Glomerular visceral epithelial cell (primary cell): ENCODE results near the gene PDE2A.

Source experiments
- DNase-seq: peaks from one replicate; pipeline ENCODE4 v3.0.0-alpha.2; 2016; ENCODE audit errors: extremely low spot score

PDE2A gene

DNA sequence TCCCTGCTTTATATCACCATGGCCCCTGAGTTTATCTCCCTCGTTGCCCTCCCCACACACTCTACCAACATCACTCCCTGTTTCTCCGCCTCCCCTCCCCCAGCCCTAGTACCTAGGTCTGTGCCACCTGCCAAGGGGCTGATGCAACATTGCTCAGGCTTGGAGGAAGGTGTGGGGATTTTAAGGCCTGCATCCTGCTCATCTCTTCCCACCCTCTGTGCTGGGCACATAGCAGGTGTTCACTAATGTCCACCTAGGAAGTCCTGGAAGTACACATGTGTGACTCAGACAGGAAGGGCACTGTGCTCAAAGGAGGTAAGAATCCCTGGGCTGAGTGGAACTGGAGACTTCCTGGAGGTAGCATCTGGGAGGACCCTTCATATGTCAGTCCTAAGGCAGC lies 37.0 kb downstream of the PDE2A start:
- no peak for DNase-seq

DNA sequence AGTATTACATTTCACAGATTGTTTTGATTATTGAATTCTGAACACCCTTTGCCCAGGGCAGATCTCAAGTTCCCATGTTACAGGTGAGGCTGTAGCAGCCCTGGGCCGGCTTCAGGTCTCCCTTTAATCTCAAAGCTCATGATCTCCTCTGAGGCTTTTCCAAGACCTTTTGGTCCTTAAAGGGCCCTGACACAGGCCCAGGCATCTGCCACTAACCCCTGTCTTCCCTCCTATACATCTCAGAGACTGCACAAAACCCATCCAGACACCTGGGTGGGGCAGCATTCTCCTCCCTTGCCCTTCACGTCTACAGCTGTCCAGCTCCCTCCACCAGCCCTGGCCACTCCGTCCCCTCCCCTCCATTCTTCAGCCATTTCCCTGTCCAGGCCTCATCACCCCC lies 37.8 kb downstream of the PDE2A start:
- no peak for DNase-seq

DNA sequence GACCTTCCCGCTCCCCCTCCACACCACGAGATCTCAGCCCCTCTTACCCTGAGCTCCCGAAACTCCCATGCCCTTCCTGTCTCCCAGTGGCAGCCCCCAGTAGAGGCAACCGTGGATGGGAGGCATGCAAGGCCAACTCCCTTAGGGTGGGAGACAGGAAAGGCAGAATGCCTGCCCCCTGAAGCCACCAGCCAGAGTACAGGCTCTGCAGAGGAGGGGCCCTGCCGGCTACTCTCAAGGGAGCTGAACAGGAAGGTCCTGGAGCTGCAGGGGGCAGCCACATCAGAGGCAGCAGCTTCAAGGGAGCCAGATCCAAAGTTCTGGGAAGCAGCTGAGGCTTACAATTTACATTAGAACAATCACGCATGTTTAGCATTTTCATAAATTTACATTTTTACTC lies 38.3 kb downstream of the PDE2A start:
- no peak for DNase-seq

DNA sequence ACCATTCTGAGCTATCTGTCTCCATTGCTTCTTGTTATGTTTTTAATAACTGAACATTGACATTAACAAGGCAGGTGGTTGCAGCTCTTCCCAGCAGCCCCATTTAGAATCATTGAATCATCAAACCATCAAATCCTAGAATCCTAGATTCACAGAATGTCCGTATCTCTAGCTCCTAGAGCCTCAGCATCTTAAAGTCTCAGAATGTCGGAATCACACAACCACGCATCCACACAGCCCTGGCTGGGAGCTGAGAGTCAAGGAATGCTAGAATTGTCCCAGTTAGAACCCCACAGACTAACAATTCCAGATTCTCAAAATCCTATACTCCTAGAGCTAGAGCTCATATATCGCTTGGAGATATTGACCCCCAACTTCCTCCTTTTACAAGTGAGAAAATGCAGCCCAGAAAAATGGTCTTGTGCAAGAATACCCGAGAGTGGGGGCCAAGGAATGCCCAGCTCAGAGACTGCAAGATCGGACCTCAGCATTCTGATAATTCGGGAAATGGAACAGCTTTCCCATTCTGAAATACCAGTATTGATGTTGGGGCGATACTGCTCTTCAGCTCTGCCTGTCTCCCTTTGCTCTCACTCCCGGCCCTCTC lies 38.8 kb downstream of the PDE2A start:
- DNase-seq: no peak

DNA sequence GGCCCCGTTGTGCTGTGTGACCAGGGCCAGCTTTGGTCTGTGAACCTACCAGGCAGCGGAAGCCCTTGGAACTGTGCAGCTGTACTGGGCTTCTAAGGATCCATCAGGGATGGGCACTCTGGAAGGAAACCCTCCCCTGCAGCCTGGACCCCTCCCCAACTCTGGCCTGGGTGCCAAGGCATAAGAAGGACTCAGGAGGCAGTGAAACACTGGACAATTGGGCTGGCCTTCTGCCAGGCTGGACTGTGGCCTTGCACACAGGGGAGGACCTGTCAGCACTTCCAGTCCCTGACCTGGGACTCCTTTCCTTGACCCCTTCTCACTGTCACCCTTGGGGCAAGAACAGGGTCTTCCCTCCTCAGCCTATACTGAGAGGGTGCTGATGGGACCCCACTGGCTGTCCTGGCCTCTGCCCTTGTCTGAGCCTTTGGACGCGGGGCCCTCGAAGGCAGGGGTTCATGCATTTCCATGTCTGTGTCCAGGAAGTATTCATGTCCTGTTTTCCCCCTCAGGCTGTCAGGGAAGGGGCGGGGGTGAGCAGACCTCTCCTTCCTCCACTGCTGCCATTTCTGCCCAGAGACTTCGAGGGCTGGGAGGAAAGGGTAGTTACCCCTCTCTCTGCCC lies 39.6 kb downstream of the PDE2A start:
- no peak for DNase-seq

DNA sequence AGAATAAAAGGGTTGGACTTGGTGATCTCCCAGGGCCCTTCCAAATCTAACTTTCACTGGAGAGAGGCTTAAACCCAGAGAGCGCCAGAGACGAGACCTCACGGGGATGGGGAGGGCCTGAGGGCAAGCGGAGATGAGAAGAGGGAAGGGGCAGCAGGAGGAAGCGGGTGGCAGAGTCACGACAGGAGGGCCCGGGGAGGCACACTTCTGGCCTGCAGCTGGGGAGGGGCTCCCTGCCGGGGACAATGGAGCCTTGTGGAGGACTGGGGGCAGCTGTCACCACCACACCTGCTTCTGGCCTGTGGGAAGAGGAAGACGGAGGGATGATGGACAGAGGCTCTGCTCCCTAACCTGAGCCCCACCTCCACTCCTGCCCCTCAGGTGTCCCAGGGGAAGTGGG lies 40.2 kb downstream of the PDE2A start:
- no peak for DNase-seq

DNA sequence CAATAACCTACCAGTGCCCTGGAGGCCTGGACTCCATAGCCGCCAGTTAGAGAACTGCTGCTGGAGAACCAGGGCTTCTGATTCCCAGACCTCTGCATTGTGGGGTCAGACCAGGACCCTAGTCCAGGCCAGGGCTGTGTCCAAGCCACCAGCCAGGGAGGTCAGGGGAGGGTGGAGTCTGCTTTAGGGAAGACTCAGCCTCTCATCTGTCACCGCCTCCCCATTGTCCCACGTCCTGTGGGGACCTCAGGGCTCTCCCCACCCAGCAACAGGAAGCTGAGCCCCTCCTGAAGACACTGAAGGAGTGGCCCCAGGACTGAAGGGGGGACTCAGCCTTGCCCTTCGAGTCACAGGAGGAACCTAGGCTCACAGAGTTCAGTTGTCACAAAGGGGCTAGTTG lies 41.2 kb downstream of the PDE2A start:
- no peak for DNase-seq

DNA sequence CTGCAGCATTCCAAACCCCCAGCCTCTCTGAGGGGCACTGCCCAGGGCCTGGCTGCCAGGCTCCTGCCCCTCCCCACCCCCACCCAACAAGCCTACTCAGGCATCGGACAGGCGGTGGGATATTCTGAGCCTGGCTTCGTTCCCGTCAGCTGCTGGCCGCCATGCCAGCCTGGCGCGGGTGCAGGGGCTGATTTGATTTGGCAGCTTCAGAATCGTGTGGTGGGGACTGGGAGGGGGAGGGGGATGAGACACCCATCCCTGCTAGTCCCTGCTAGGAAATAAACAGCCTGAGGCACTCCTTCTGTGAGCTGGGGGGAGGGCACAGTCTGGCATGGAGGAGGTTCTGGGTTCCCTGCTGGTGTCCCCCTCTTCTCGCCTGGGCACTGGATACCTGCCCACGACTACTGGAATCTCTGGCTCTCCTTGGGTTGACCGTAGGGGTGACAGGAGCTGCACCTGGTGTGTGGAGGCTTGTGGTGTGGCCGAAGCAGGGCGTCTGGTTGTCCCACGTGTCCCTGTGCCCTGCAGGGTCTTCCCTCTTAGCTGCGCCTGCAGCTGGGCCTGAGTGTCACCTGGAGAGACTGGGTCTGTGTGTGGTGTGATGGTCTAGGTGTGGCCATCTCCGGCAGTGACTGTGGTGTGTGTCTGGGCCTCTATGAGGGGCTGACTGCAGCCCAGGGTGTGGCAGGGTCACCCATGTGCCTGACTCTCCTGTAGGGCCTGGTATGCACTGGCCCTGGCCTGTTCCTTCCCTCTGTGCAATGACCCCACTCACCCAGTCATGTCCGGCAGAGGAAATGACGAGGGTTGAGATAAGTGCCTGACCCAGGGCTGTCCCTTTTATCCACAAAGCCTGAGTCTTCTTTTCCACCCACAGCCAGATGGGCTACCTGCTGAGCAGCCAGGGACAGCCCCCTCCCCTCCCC lies 42.2 kb downstream of the PDE2A start:
- no peak for DNase-seq

DNA sequence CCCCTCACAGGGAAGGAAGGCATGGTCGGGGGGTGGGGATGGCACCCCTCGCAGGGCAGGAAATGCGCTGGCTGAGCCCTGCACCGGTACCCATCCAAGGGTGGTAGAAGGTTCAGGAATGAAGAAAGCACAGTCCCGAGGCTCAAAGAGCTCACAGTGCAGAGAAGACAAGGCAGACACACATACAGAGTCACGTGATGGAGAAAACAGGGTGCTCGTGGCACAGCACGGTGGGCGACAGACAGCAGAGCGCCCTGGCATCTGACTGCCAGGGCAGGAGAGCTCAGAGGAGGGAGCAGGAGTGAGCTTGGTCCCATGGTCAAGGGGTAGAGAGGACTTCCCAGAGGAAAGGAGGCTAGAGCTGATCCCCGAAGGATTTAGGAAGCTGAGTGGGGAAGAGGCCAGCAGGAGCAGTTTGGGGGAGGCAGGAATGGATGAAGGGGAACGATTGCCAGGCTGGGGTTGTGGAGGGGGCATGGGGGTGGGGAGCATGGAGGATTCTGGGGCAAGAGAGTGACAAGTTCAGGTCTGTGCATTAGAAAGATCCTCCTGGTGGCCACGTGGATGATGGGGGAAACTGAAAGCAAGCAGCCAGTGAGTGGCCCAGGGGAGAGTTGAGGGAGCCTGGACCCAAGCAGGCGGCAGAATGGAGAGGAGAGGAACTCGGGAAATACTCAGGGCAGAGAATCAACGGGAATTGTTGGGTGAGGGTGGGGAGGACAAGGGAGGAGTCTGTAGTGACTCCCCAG lies 43.9 kb downstream of the PDE2A start:
- no peak for DNase-seq

DNA sequence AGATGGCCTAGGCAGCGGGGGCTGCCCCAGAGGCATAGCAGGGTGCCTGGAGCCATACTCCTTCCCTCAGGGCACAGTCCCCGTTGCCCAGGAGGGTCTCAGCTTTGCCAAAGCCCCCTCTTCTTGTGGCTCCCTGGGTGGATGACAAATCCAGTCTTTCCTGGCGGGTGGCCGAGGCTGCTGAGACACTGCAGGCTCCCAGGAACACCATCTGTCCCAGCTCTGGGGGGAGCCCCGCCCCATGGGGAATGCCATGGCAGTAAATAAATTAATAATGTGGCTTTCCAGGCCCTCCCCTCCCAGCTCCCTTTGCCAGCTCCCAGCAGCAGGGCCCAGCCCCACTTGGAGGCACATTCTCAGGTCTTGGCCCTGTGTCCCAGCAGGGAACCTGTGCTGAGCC lies 45.0 kb downstream of the PDE2A start:
- no peak for DNase-seq

DNA sequence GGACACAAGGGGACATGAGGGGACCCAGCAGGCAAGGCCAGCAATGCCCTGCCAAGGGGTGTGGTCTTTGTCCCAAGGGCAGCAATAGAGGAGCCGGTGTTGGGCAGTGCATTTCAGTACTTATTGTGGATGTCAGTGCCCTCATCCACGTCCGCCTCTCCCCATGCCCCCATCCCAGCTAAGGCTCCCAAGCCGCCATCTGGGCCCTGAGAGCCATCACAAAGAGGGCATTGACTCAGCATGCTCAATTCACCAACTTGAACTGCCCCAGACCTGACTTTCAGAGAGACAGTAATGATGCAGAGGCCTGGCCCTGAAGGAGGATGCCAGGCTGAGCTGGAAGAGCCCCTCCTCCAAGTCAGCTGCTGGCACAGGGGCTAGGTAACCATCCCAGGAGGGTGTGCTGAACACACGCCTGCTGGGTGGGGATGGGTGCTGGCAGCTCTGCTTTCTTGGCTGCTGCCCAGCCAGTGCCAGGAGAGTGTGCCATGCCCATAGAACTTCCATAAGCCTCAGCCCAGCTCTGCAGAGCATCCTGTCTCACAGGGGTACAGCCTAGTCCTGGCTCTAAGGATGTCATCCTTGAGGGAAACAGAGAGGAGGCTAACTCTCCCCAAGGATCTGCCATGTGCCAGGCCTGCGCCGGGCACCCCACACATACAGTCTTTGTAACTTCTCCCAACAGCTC lies 46.5 kb downstream of the PDE2A start:
- no peak for DNase-seq

DNA sequence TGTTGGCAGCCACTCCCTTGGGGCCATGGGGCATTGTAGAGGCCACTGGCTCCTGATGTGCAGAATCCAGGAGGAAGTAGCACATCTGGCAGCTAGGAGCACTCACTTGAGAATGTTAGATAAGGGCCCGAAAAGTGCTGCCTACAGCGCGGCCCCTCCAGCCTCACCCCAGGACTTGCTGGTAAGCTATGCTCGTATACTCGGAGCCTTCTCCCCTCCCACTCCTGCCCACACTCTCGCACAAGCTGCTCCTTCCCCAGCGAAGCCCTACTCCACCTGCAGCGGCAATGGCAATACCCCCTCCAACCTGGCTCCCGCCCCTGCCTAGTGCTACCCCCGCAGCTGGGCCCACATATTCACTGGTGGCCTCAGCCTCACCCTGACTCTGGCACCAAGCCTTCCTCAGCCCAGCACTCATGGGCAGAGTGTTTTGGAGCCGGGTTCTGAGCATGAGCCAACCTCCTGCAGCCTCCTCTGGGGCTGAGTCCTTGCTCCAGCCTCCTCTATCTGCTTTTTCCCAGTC lies 47.7 kb downstream of the PDE2A start:
- DNase-seq: no peak

DNA sequence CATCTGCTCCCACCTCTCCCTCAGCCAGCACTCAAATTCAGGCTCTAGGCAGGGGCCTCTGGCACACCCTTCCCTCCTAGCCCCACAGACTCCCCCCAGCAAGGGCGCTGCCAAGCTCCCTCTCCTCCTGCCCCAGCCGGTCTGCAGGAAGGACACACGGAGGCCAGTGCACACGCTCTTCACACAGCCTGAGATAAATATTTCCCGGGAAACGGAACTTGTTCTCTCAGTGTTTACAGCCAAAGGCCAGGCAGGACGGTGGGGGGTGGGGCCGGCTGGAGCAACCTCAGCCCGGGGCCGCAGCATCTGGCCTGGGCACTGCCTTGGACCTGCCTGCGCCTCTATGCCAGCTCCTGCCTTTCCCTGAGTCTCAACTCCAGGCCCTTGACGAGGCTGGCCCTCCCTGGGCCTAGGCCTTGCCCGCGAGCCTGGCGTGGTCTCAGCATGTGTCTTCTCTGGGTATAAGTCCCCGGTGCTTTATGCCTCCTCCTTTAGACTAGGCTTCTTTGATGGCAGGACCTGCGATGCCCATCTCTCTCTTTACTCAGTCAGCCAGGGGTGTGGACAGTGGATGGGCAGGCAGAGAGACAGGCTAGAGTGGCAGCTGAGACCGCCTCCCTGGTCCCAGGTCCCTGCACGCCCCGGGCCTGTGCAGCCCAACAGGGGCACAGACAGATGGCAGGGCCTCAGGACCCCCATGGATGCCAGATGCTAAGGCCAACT lies 48.4 kb downstream of the PDE2A start:
- DNase-seq: no peak

DNA sequence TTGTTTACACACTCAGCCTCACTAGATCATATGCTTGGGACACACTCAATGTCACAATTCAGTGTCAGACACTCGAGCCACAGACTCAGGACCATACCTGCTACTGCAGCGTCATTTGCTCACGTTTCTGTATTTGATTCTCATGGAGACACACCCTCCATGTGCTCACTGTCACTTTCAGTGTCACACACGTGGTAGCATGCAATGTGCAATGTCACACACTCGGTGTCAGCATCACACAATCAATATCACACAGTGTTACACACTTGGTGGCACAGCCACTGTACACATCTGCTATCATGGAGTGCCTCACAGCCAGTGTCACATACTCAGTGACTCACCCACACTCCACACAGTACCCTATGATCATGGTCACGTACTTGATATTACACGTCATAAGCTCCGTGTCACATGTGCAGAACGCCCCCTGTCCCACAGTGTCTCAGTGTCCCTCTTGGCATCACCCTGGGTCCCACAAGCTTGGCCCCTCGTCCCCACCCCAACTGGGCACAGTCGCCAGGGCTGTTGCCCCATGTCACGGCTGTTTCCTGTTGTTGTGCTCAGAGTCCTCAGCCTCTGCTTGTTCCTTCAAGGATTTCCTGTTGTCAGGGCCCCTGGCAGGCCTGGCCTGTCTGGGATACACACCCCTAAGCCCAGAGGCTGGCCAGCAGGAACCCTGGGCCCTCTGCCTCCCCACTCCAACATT lies 49.6 kb downstream of the PDE2A start:
- DNase-seq: no peak

DNA sequence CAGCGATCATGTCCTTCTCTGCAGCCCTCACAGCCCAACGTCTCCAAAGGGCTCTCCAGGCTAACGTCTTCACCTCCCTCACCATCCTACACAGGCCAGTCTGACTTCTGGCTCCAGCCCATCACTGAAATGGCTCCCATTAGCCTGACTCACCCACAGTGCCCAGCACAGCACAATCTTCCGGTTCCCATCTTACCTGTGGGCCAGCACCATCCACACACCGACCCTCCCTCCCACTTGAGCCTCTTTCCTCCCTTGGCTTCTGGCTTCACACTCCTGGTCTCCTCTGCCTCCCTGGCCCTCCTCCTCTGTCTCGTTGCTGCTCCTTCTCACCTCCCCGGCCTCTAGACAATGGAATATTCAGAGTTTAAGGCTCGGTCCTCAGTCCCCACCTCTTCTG lies 51.2 kb downstream of the PDE2A start:
- no peak for DNase-seq

DNA sequence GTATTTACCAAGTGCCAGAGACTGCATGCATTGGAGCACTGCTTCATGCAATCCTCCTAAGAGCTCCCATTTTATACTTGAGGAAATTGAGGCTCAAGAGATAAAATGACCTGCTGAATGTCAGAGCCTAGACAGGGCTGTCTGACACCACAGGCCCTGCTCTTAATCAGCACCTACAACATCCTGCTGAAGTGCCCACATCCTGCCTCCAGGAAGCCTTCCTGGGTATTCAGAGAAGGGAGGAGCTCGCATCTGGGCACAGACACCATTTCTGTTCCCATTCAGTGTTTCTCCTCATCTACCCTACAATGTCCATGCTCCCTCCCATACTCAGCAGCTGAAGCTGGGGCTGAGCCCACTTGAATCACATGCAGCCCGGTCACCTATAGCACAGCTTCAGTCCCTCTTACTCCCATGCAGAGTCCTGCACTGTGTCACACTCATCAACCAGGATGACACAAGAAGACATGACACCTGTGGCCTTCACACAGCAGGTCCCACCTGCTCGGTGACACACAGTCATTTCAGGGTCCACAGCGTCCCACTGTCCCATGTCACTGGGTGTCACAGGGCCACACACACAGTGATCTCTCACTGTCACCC lies 53.1 kb downstream of the PDE2A start:
- DNase-seq: no peak

DNA sequence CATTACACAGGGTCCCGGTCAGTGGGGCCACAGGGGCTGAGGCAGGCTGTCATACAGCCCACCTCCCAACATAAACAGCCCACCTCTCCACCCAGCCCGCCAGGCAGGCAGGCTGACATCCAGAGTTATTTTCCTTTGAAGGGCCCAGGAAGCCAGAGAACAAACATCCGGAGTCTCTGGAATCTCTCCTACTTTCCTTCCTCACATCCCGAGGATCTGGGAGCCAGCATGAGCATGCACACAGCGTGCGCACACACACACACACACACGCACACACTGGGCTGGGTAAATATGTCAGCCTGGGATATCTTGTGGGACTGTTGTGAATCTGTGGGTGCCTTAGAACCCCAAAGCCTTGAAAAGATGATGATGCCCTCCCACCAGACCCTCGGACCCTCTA lies 55.4 kb downstream of the PDE2A start:
- DNase-seq: no peak

DNA sequence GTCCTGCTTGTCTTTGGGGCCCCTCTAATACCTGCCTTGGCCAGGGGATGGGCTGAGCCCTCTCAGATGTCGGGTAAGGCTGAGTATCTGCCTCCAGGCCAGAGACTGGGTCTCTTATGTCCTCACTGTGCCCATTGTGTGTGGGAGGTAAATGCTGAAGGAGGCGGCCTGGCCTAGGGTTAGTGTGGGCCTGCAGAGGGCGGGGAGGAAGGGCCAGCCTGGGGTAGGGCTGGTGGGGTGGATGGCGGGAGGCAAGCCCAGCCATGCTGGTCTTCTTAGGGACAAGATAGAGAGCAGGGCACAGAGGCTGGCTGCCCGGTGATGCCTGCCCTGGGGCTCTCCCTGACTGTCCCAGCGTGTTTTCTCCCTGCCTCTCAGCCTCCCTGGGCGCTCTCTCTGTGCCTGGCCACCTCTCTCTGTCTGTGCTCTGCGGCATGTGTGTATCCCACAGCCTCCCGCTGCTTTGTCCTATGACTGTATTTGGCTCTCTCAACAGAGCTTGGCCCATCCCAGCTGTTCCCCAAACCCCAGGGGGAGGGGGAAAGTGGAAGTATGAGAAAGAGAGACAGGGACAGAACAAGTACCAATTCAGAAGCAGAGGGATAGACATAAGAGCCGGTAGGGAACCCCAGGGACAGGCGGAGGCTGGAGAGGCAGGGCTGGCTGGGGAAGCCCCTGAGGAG lies 57.0 kb downstream of the PDE2A start:
- no peak for DNase-seq

DNA sequence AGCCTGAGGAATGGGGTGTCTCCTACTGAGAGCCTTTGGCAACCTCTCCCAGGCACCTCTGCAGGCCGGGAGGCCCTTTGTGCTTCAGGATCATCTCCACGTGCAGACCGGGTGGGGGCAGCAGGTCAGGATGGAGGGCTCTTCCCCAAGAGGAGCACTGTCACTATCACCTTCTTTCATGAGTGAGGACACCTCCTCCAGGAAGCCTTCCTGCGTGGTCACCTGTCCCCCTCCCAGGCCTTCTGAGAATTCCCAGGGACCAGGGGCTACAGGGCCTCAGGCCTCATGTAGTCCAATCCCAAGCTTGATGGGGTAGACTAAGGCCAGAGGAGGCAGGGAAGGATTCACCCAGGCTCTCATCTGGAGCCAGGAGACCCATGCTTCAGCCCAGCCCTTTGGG lies 57.6 kb downstream of the PDE2A start:
- DNase-seq: no peak
